Kidney (tissue), 14 donors: ENCODE measurements around the gene CHDH. TPM values are rescaled to one million over a fixed set of nuclear protein-coding genes. Genes with fewer than 3 reads are reported as not detected.
A peak's percentile ranks its signal among the peaks of the same experiment; 100 is the strongest.

ENCODE experiments used
- DNase-seq, 5 donors: peaks; one replicate each; pipeline ENCODE4 v3.0.0-alpha.2; 2013 to 2020
- FAIRE-seq: peaks from 2 replicates; lab custom pipeline; 2012; peaks lifted over from hg19 to GRCh38; lab: Jason Lieb, UNC
- H3K27ac ChIP-seq, 2 donors: one replicate each; pipeline ENCODE4 v1.7.0; 2013; ENCODE audit warnings: low read depth in 2 of 2, low read length in 2 of 2, inconsistent platforms in 1 of 2
- H3K27me3 ChIP-seq: one replicate; pipeline ENCODE4 v1.7.1; 2013; ENCODE audit warnings: low read length, inconsistent platforms; ENCODE audit not compliant: control insufficient read depth, insufficient read depth
- H3K36me3 ChIP-seq, 3 donors: one replicate each; pipeline versions ENCODE4 v1.7.0 to v1.7.1; 2013; ENCODE audit warnings: low read length in 3 of 3, control low read depth in 1 of 3, inconsistent platforms in 1 of 3; ENCODE audit not compliant: insufficient read depth in 3 of 3, control insufficient read depth in 2 of 3
- H3K4me1 ChIP-seq, 3 donors: one replicate each; pipeline versions ENCODE4 v1.7.0 to v1.7.1; 2013; ENCODE audit warnings: low read length in 3 of 3, inconsistent platforms in 1 of 3, low read depth in 1 of 3; ENCODE audit not compliant: control insufficient read depth in 2 of 3, insufficient read depth in 2 of 3
- H3K4me3 ChIP-seq, 3 donors: one replicate each; pipeline versions ENCODE4 v1.7.0 to v1.8.1; 2013; ENCODE audit warnings: low read length in 3 of 3, control low read depth in 1 of 3, inconsistent platforms in 1 of 3
- H3K9ac ChIP-seq, 3 donors: one replicate each; pipeline versions ENCODE4 v1.7.0 to v1.7.1; 2013; ENCODE audit warnings: low read length in 3 of 3, control low read depth in 1 of 3, inconsistent platforms in 1 of 3
- H3K9me3 ChIP-seq, 3 donors: one replicate each; pipeline versions ENCODE4 v1.7.0 to v1.7.1; 2013; ENCODE audit warnings: low read length in 3 of 3, control low read depth in 1 of 3, inconsistent platforms in 1 of 3; ENCODE audit not compliant: control insufficient read depth in 2 of 3, insufficient read depth in 1 of 3
- CTCF ChIP-seq: IDR thresholded peaks from 3 replicates; pipeline ENCODE4 v1.5.1; 2012; ENCODE audit warnings: mild to moderate bottlenecking, moderate library complexity, borderline replicate concordance; ENCODE audit not compliant: insufficient read depth; ENCODE audit errors: extremely low read depth
- intact Hi-C: fragments of 100-400 bp; cut with DNase I; formaldehyde crosslinking; loops from one replicate; pipeline ENCODE4 v1.11.1; 2022
- polyA plus RNA-seq: library from polyadenylated mRNA; stranded (reverse); fragments of 350-450 nt; fragmentation: Illumina TruSeq; extraction: RNeasy Lipid Tissue Mini Kit (QIAGEN cat#74804); gene quantifications from one replicate; pipeline ENCODE4 v1.2.3, GENCODE V29; 2014; ENCODE audit warnings: low read depth, low replicate concordance; ENCODE audit not compliant: insufficient read depth
- total RNA-seq: library from RNA; stranded (reverse); fragmentation: NEBNext Ultra II Directional; extraction: Animal tissue kit (Norgen Biotek cat#: 25700); gene quantifications from one replicate; pipeline ENCODE4 v1.2.1, GENCODE V29; 2021
- donor health status: control.
- donor health status: control.
- donor health status: control.
- donor health status: control.
- donor health status: control.
- donor health status: DM: yes; HTN: yes; CAD: no.
- donor health status: Normal renal cell carcinoma (clear cell type).

The CHDH gene
- total and polyA plus RNA-seq, 2 donors from 2014 or later, result 26.5 to 33.4 TPM

- FAIRE-seq (no peak), DNase-seq (peak in 1 of 5 donors; percentile 19)
- Histone ChIP-seq H3K9ac (no peak overlapping the region), H3K36me3 (peaks cover 0 to 4% (median 0%) of the 10 kb centered on the region in 3 donors), H3K4me1 (peaks cover 0 to 11% (median 0%) of the 10 kb centered on the region in 3 donors), H3K27ac (no peak overlapping the region), H3K9me3 (no peaks in the 10 kb centered on the region), H3K27me3 (no peaks in the 10 kb centered on the region), H3K4me3 (no peak overlapping the region)
- TF ChIP-seq CTCF, result no peak
- intact Hi-C loops, result no loop called here
These were observed 9.9 kb downstream of the CHDH start for GRCh38 chr3:53836084-53836872.

GRCh38 chr3:53835257-53835656 is 11.0 kb downstream of the CHDH start:
- no peak for TF ChIP-seq CTCF
- intact Hi-C loops, result no loop called here
- H3K9ac ChIP-seq, result no peak overlapping the region
- peak in 1 of 5 donors; percentile 20 for DNase-seq
- H3K27me3 ChIP-seq, result no peaks in the 10 kb centered on the region
- H3K9me3 ChIP-seq, result no peaks in the 10 kb centered on the region
- peaks cover 0 to 4% (median 0%) of the 10 kb centered on the region in 3 donors for H3K36me3 ChIP-seq
- H3K27ac ChIP-seq, result no peak overlapping the region
- H3K4me3 ChIP-seq, result no peak overlapping the region
- peaks cover 0 to 5% (median 0%) of the 10 kb centered on the region in 3 donors for H3K4me1 ChIP-seq
- no peak for FAIRE-seq

GRCh38 chr3:53834429-53835095 is 11.7 kb downstream of the CHDH start:
- no peak overlapping the region for H3K9ac ChIP-seq
- H3K27me3 ChIP-seq, result no peaks in the 10 kb centered on the region
- no peak for TF ChIP-seq CTCF
- no peak overlapping the region for H3K4me3 ChIP-seq
- FAIRE-seq (no peak), DNase-seq (peak in 1 of 5 donors; percentile 15)
- peaks cover 0 to 3% (median 0%) of the 10 kb centered on the region in 3 donors for H3K4me1 ChIP-seq
- intact Hi-C loops, result no loop called here
- no peak overlapping the region for H3K27ac ChIP-seq
- H3K36me3 ChIP-seq, result peaks cover 0 to 4% (median 0%) of the 10 kb centered on the region in 3 donors
- H3K9me3 ChIP-seq, result no peaks in the 10 kb centered on the region
